ENCODE results near the gene MYO15A. TPM values are rescaled to one million over a fixed set of nuclear protein-coding genes. Genes with fewer than 3 reads are reported as not detected.

MYO15A gene
- total RNA-seq, 1 experiment from 2014 or later, result 0.28 TPM

DNA sequence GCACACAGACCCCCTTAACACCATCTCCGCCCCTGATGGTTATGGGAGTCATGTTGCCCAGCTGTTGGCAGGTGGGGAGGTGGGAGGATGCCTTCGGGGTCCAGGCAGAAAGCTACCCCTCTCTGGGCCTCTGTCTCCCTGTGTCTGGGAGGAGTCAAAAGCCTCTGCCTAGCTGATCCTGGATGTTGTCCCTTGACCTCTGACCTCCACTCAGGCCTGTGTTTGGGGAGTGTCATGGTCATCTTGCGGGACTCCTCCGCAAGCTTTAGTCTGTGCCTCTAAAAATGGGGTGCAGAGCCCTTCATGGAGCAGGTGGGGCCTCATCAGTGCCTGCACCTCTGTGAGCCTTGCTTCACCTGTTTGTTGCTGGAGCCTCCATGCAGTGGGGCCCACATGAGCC is 120.7 kb downstream of the MYO15A start:
- no TSS peak for BruUV-seq (replicated peaks)
- no peak overlapping the region for H3K4me3 ChIP-seq (ENCODE audit: low read depth, low read length, poor library complexity, severe bottlenecking)
- H3K4me1 ChIP-seq (ENCODE audit: insufficient read depth, low read length, poor library complexity, severe bottlenecking), result peaks cover 6% of the 10 kb centered on the region
- H3K27me3 ChIP-seq (replicated peaks; ENCODE audit: insufficient read depth, low read depth, low read length, poor library complexity), result no peaks in the 10 kb centered on the region
- no peak for TF ChIP-seq EZH2 (IDR thresholded peaks at IDR 0.05; ENCODE audit: borderline replicate concordance, low read depth, low read length, poor library complexity, severe bottlenecking)
- no peaks in the 10 kb centered on the region for H3K9me3 ChIP-seq (ENCODE audit: low read depth, low read length, poor library complexity, severe bottlenecking)
- DNase-seq (ENCODE audit: low spot score), result no peak
- no peak overlapping the region for H3K27ac ChIP-seq (ENCODE audit: low read depth, low read length, poor library complexity, severe bottlenecking)
- ChIA-PET POLR2A (ENCODE audit: low non-redundant PET) (no interaction called here), CTCF (no interaction called here)
- H3K36me3 ChIP-seq (ENCODE audit: insufficient read depth, low read length, poor library complexity, severe bottlenecking), result peaks cover 5% of the 10 kb centered on the region
- intact Hi-C loops (cut with micrococcal nuclease; ENCODE audit: unreplicated experiment), result no loop called here

Other genes starting within 250 kb of the MYO15A start
- 10.0 and 15.2 TPM in 2 replicates for gene TOM1L2, start 136.4 kb upstream of the MYO15A start, total RNA-seq (2021)
- gene DRC3, start 135.9 kb upstream of the MYO15A start, total RNA-seq (2021), result 1.0 and 2.0 TPM in 2 replicates
- gene ATPAF2, start 69.6 kb upstream of the MYO15A start, total RNA-seq (2021), result 30.5 and 33.7 TPM in 2 replicates
- gene GID4, start 69.3 kb upstream of the MYO15A start, total RNA-seq (2021), result 14.0 and 16.5 TPM in 2 replicates
- 42.7 and 48.4 TPM in 2 replicates for gene DRG2, start 20.8 kb upstream of the MYO15A start, total RNA-seq (2021)
- gene ALKBH5, start 75.1 kb downstream of the MYO15A start, total RNA-seq (2021), result 119 and 124 TPM in 2 replicates
- 30.2 and 39.8 TPM in 2 replicates for gene LLGL1, start 116.9 kb downstream of the MYO15A start, total RNA-seq (2021)
- gene FLII, start 150.0 kb downstream of the MYO15A start, total RNA-seq (2021), result 169 and 200 TPM in 2 replicates
- 8.1 and 10.4 TPM in 2 replicates for gene MIEF2, start 151.9 kb downstream of the MYO15A start, total RNA-seq (2021)
- gene TOP3A, start 206.2 kb downstream of the MYO15A start, total RNA-seq (2021), result 100 and 104 TPM in 2 replicates
- 22.9 and 23.5 TPM in 2 replicates for gene SMCR8, start 206.5 kb downstream of the MYO15A start, total RNA-seq (2021)